Cerebellar cortex (tissue), 1 donor: ENCODE data around the gene PLPP7.

ENCODE experiments used
- DNase-seq: peaks from one replicate; pipeline ENCODE4 v3.0.0-alpha.2; 2015; ENCODE audit warnings: low spot score

Gene PLPP7

DNA sequence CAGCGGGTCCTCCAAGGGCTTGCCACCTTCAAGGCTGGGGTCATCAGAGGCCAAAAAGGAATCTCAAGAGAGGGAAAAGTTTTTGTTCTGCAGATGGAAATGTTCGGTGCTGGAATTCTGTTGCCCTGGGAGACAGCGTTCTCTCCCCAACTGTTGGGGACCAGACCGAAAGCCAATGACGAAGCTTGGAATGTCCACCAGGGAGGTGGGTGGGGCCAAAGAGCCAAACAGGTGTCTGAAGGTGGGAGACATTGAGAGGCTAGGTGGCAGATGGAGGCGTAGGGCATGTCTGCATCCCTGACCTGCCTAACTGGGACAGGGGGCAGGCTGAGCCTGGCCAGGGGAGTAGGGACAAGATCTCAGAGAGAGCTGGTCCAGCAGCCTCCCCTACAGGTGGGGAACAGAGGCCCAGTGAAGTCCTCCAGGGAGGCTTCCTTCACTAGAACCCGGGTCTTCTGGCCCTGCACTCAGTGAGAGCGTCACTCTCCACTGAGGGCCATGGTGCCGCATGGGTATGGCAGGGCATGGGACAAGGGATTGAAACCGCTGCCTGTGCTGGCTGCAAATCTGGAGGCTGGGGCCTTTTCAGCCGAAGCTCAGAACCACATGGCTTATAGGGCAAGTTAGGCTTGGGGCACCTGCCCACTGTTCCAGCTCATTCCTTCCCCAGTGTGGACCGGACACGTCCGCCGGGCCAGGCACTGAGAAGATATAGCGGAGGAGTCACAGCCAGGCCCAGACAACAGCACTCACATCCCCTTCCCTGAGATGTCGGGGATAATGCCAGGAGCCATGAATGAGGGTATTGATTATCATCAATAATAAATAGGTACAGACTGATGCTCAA lies 8.2 kb upstream of the PLPP7 start:
- DNase-seq, result no peak

DNA sequence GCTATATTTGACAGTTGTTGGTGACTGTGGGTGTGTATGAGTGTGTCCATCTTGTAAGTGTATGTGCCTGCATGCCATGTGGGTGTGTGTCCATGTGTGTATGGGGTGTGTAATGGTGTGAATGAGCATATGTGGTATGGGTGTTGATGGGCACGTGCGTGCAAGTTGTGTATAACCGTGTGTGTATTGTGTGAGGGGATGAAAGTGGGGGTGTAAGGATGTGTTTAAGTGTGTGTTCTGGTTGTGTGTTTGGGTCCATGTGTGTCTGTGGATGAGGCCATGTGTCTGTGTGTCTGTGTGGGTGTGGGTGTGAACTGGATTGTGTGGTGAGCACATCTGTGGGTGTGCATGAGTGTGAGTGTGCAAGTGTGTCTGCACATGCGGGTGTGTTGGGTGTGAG lies 7.3 kb upstream of the PLPP7 start:
- DNase-seq, result no peak

GRCh38 chr9:131282688-131283422 lies 6.7 kb upstream of the PLPP7 start:
- DNase-seq, result no peak

GRCh38 chr9:131284856-131285255 lies 4.7 kb upstream of the PLPP7 start:
- no peak for DNase-seq

GRCh38 chr9:131287359-131287758 lies 2.2 kb upstream of the PLPP7 start:
- DNase-seq, result no peak

DNA sequence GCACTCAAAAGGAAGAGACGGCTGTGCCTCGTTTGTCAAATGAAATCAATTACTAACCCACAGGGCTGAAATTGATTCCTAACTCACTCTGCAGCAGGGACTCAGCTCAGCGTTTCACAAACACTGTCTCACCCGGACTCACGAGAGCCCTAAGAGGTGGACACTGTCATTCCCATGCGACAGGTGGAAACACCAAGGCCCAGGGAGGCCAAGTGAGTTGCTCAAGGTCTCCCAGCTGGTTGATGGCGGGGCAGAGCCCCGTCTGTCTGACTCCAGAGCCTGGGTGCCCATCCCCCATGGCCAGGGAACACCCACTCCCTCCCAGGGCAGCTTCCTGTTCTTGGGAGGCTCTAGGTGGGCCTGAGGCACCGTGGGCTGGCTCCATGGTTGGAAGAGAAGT lies 1.3 kb upstream of the PLPP7 start:
- no peak for DNase-seq

- DNase-seq, result no peak
These were observed 678 bp downstream of the PLPP7 start for GRCh38 chr9:131290036-131290766.

GRCh38 chr9:131290767-131291370 lies 1.3 kb downstream of the PLPP7 start:
- DNase-seq, result no peak

- DNase-seq, result no peak
These were observed 2.3 kb downstream of the PLPP7 start for GRCh38 chr9:131291795-131292315.

DNA sequence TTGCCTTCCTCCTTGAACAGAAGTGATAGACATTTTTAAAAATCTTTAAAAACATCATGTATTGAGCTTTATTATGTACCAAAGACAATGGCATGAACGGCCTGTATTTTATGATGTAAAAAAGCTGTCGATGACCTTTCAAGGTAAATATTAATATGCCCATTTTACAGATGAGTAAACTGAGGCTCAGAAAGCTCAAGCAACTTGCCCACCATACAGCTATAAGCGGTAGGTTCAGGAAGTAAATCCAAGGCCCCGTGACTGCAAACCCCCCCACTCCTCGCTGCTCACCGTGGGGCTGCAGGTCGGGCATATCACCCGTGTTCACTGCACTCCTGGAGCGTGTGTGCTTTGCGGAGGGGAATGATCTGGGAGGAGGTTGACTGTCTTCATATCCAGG lies 3.4 kb downstream of the PLPP7 start:
- no peak for DNase-seq

- DNase-seq, result no peak
These were observed 6.9 kb downstream of the PLPP7 start for GRCh38 chr9:131296460-131296859.

GRCh38 chr9:131296906-131297500 lies 7.5 kb downstream of the PLPP7 start:
- no peak for DNase-seq

DNA sequence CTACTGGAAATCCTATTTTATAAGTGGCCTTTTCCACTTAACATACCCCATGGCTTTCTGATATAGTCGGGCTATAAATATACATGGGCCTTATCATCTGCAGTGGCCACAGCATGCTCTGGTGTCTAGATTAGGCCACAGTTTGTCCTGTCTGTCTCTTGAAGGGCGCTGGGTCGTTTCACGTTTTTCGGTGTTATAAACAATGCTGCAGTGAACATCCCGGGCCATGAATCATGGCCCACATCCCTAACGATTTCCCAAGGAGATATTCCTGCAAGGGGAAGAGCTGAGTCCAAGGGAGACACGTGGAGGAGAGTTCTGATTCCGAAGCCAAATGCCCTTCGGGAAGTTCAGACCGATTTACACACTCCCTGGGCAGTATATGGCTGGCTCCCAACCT lies 8.4 kb downstream of the PLPP7 start:
- DNase-seq, result no peak

DNA sequence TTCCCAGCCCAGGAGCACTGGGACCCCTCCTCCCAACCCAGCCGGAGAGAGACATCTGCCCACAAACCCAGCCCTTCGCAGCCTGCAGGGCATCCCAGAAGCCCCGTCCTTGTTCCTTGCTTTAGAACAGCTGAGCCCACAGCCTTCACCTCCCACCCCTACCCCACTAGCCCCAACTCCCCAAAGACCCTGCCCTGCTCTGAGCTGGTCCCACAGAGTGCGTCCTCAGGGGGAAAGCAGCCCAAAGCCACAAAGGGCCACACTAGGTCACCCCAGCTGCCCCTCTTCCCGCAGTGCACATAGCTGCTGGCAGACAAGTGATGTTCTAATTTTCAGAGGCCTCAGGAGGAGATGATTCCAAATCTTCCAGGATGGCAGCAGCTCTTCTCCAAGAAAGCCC lies 8.8 kb downstream of the PLPP7 start:
- no peak for DNase-seq

DNA sequence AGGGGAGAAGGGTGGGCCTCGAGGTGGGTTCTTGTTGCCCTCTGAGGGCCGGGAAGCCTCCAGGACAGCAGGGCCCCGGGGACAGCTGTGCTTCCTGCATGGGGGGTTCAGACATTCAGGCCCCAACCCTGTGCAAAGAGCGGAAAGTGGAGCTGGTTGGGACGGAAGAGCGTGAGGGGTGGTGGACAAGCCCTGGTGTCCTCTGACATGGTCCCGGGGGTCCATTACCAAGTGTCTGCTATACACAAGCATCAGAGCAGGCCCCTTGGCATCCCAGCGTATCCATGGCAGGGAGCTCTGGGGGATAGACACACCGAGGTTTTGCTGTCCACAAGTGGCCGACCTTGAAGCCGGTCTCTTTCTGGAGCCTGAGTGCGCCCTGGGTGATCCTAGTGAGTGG lies 9.3 kb downstream of the PLPP7 start:
- no peak for DNase-seq

DNA sequence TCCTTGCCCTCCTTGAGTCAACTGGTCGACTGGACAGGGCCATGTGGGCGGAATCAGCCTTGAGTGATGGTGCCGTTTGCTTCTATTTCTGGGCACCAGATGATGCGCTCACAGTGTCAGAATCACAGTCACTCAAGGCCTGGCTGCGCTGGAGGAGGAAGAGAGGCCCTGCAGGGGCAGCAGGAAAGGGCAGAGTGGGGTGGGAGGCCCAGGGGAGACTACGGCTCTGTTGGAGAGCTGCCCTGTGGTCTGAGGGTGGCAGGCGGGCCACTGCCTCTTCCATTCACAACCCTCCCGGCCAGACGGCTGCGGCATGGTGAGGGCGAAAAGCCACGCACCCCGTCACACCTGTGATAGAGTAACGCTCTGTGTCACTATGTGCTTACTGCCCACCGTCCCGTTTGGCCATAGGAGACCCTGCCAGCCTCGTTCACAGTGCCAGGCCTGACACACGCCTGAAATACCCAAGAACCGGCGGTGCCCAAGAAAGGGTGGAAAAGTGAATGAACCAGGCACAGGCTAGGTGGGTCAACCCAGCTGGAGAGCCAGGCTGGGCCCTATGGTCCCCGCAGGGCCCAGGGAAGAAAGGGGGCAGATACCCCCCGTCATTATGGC lies 9.9 kb downstream of the PLPP7 start:
- DNase-seq, result no peak

DNA sequence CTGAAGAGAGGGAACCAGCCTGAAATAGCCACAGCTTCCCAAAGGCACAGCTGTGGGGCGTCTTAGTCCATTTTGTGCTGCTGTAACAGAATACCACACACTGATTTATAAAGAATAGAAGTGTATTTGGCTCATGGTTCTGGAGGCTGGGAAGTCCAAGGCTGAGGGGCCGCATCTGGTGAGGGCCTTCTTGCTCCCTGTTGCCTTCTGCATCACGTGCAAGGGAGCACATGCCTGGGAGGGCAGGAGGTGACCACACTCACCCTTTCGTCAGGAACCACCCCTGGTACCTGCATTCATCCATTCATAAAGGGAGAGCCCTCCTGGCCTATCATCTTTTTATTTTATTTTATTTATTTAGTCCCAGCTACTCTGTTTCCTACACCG lies 10.4 kb downstream of the PLPP7 start:
- DNase-seq, result no peak

GRCh38 chr9:131300444-131300843 lies 10.9 kb downstream of the PLPP7 start:
- DNase-seq, result no peak

DNA sequence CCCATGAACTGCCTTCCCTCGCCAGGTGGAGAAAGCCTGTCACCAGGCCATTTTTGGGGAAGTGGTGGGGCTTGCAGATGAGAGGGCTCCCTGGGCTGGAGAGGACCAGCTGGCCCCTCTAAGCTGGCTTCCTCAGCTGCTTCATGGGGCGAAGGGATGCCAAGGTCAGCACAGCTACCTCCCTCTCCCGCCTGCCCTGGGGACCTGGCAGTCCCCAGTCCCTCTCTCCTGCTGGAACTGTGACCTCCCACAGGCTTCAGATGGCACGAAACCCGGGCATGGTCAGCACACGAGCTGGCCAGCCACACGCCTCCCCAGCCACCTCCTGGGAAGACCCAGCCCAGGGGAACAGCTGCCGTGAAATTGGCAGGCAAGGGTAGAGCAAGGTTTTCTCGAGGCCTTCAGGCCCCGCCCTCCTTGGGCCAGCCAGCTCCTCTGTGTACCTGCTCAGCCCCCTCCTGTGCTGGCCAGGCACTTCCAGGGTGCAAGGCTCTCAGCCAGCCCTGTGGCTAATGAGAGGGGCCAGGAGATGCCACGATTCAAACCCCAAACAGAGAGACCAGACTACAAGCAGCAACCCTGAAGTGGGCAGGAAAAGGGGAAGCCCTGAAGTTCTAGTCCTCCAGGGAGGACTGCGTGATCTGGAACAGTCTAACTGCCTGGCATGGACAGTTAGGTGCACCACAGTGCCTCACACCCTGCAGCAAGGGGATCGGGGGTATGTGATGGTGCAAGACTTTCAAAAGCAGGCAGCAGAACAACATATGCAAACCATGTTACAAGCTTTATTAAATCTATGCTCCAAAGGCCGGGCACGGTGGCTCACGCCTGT lies 12.9 kb downstream of the PLPP7 start:
- no peak for DNase-seq
